WTC11 (cell line): Measurements from ENCODE around the gene SAMD10. TPM values are rescaled to one million over a fixed set of nuclear protein-coding genes. Genes with fewer than 3 reads are reported as not detected.

Source experiments
- ATAC-seq: fragments of 200-7000 bp; cut with Tn5 transposase; 2 replicates; pipeline ENCODE4 v1.10.0; 2021; ENCODE audit warnings: mild to moderate bottlenecking, moderate library complexity
- CTCF ChIA-PET: fragments of 300-600 bp; sonication (Branson Sonifier 250); formaldehyde crosslinking; loops from one replicate; lab custom pipeline; 2021; ENCODE audit warnings: antibody characterized with exemption; lab: Charles Lee
- POLR2A ChIA-PET: fragments of 350-600 bp; sonication (Branson Sonifier 250); formaldehyde crosslinking; loops from one replicate; lab custom pipeline; 2021; ENCODE audit warnings: antibody characterized with exemption; lab: Charles Lee
- DNase-seq: peaks from one replicate; pipeline ENCODE4 v3.0.0; 2021; ENCODE audit warnings: low spot score
- H3K27ac Mint-ChIP-seq: 2 replicates; pipeline ENCODE4 v1.8.0; 2021; ENCODE audit warnings: mixed read lengths
- H3K27me3 Mint-ChIP-seq: 2 replicates; pipeline ENCODE4 v1.8.0; 2021; ENCODE audit warnings: low read depth, mild to moderate bottlenecking, moderate library complexity, mixed read lengths
- H3K36me3 Mint-ChIP-seq: 2 replicates; pipeline ENCODE4 v1.8.0; 2021; ENCODE audit warnings: mixed read lengths
- H3K4me1 Mint-ChIP-seq: 2 replicates; pipeline ENCODE4 v1.8.0; 2022; ENCODE audit warnings: mixed read lengths
- H3K4me3 Mint-ChIP-seq: 2 replicates; pipeline ENCODE4 v1.8.0; 2021; ENCODE audit warnings: mild to moderate bottlenecking, moderate library complexity, mixed read lengths
- H3K9me3 Mint-ChIP-seq: 2 replicates; pipeline ENCODE4 v1.8.0; 2021; ENCODE audit warnings: mixed read lengths
- AR ChIP-seq: fragments of 250-450 bp; sonication (Bioruptor Pico); IDR thresholded peaks from 2 replicates; pipeline ENCODE4 v1.9.0; 2021; ENCODE audit warnings: mild to moderate bottlenecking
- ATF2 ChIP-seq: sonication (generic); formaldehyde crosslinking; IDR thresholded peaks from 2 replicates; pipeline ENCODE4 v1.8.1; 2022; ENCODE audit warnings: low read depth, missing genetic modification reagents, borderline replicate concordance
- CBFB ChIP-seq: sonication (generic); formaldehyde crosslinking; IDR thresholded peaks from 2 replicates; pipeline ENCODE4 v1.8.1; 2022; ENCODE audit warnings: mild to moderate bottlenecking, low read depth, missing genetic modification reagents
- ESRRA ChIP-seq: sonication (generic); formaldehyde crosslinking; IDR thresholded peaks from 2 replicates; pipeline ENCODE4 v1.8.1; 2022; ENCODE audit warnings: mild to moderate bottlenecking, missing genetic modification reagents, borderline replicate concordance
- ETV6 ChIP-seq: sonication (generic); formaldehyde crosslinking; IDR thresholded peaks from 2 replicates; pipeline ENCODE4 v1.8.1; 2022; ENCODE audit warnings: mild to moderate bottlenecking, missing genetic modification reagents
- HMGA2 ChIP-seq: fragments of 250-450 bp; sonication (Bioruptor Pico); IDR thresholded peaks from 2 replicates; pipeline ENCODE4 v1.4.0; 2021; ENCODE audit warnings: mild to moderate bottlenecking, moderate library complexity
- IRF2 ChIP-seq: sonication (generic); formaldehyde crosslinking; IDR thresholded peaks from 2 replicates; pipeline ENCODE4 v1.8.0; 2022; ENCODE audit warnings: low read depth, missing genetic modification reagents, borderline replicate concordance
- KAT7 ChIP-seq: sonication (generic); formaldehyde crosslinking; IDR thresholded peaks from 2 replicates; pipeline ENCODE4 v1.8.1; 2023; ENCODE audit warnings: missing genetic modification reagents, mild to moderate bottlenecking, borderline replicate concordance
- MXD4 ChIP-seq: fragments of 250-450 bp; sonication (Bioruptor Pico); IDR thresholded peaks from 2 replicates; pipeline ENCODE4 v1.8.0; 2021; ENCODE audit warnings: mild to moderate bottlenecking, moderate library complexity, borderline replicate concordance
- NFATC4 ChIP-seq: fragments of 250-450 bp; sonication (Bioruptor Pico); IDR thresholded peaks from 2 replicates; pipeline ENCODE4 v1.9.0; 2021; ENCODE audit warnings: mild to moderate bottlenecking
- NFE2L1 ChIP-seq: sonication (generic); formaldehyde crosslinking; IDR thresholded peaks from 2 replicates; pipeline ENCODE4 v1.8.1; 2023; ENCODE audit warnings: missing genetic modification reagents
- PREB ChIP-seq: sonication (generic); formaldehyde crosslinking; IDR thresholded peaks from 2 replicates; pipeline ENCODE4 v1.8.1; 2022; ENCODE audit warnings: mild to moderate bottlenecking, missing genetic modification reagents, moderate library complexity, borderline replicate concordance
- RELA ChIP-seq: sonication (generic); formaldehyde crosslinking; IDR thresholded peaks from 2 replicates; pipeline ENCODE4 v1.8.1; 2022; ENCODE audit warnings: missing genetic modification reagents, mild to moderate bottlenecking, borderline replicate concordance
- TEAD4 ChIP-seq: sonication (generic); formaldehyde crosslinking; IDR thresholded peaks from 2 replicates; pipeline ENCODE4 v1.8.0; 2022; ENCODE audit warnings: mild to moderate bottlenecking, missing genetic modification reagents
- USF1 ChIP-seq: sonication (generic); formaldehyde crosslinking; IDR thresholded peaks from 2 replicates; pipeline ENCODE4 v1.8.0; 2022; ENCODE audit warnings: mild to moderate bottlenecking, missing genetic modification reagents
- ZBTB21 ChIP-seq: sonication (generic); formaldehyde crosslinking; IDR thresholded peaks from 2 replicates; pipeline ENCODE4 v1.8.1; 2023; ENCODE audit warnings: mild to moderate bottlenecking, missing genetic modification reagents, borderline replicate concordance
- ZNF219 ChIP-seq: sonication (generic); formaldehyde crosslinking; IDR thresholded peaks from 2 replicates; pipeline ENCODE4 v1.8.0; 2023; ENCODE audit warnings: missing genetic modification reagents, mild to moderate bottlenecking, borderline replicate concordance
- ZNF416 ChIP-seq: fragments of 250-450 bp; sonication (Bioruptor Pico); IDR thresholded peaks from 2 replicates; pipeline ENCODE4 v1.9.0; 2021; ENCODE audit warnings: mild to moderate bottlenecking, inconsistent platforms
- ZNF423 ChIP-seq: fragments of 250-450 bp; sonication (Bioruptor Pico); IDR thresholded peaks from 2 replicates; pipeline ENCODE4 v2.1.2; 2022; ENCODE audit warnings: mild to moderate bottlenecking, moderate library complexity
- ZNF425 ChIP-seq: fragments of 250-450 bp; sonication (Bioruptor Pico); conservative IDR thresholded peaks from 2 replicates; pipeline ENCODE4 v1.9.0; 2021; ENCODE audit warnings: mild to moderate bottlenecking
- ZNF532 ChIP-seq: fragments of 250-450 bp; sonication (Bioruptor Pico); IDR thresholded peaks from 2 replicates; pipeline ENCODE4 v1.9.0; 2021; ENCODE audit warnings: mild to moderate bottlenecking, borderline replicate concordance
- ZNF671 ChIP-seq: fragments of 250-450 bp; sonication (Bioruptor Pico); IDR thresholded peaks from 2 replicates; pipeline ENCODE4 v1.8.0; 2021; ENCODE audit warnings: mild to moderate bottlenecking
- total RNA-seq: library from RNA; stranded (reverse); gene quantifications from 3 replicates; pipeline ENCODE4 v1.2.3, GENCODE V29; 2021

The SAMD10 gene
- total RNA-seq, 1 experiment from 2014 or later: 6.2 TPM

- Mint-ChIP-seq H3K9me3 (no peaks in the 10 kb centered on the region), H3K36me3 (no peaks in the 10 kb centered on the region; the same call in none of the 2 replicates), H3K4me3 (peak within 1 kb of the TSS; percentile 79), H3K4me1 (peaks cover 20% of the 10 kb centered on the region), H3K27me3 (no peaks in the 10 kb centered on the region), H3K27ac (no peak within 1 kb of the TSS; the same call in 1 of the 2 replicates)
- POLR2A ChIA-PET: interaction anchor here (0.6 to 1.0 kb wide), 3 partner anchors 15 to 546 kb away, joined by 3 to 4 read pairs (median 3); partner anchors contain the start of gene PRPF6
- ATAC-seq: peak; percentile 69
- CTCF ChIA-PET: interaction anchor here (0.6 to 5.0 kb wide), 12 partner anchors 14 to 331 kb away, joined by 3 to 54 read pairs (median 3); partner anchors contain the start of genes ARFRP1, PRPF6, SAMD10 and ZGPAT
- DNase-seq: peak; percentile 90
- TF ChIP-seq NFATC4 (CRISPR knock-in tag): no peak
- no peak for TF ChIP-seq HMGA2 (CRISPR knock-in tag)
- no peak for TF ChIP-seq TEAD4 (CRISPR knock-in tag)
- no peak for TF ChIP-seq ZNF423 (CRISPR knock-in tag)
- no peak for TF ChIP-seq IRF2 (CRISPR knock-in tag)
- no peak for TF ChIP-seq ZNF416 (CRISPR knock-in tag)
- no peak for TF ChIP-seq MXD4
- no peak for TF ChIP-seq NFE2L1
- TF ChIP-seq ZNF425 (CRISPR knock-in tag): no peak
- no peak for TF ChIP-seq AR (CRISPR knock-in tag)
- no peak; the same call in 1 of the 2 replicates for TF ChIP-seq CBFB (CRISPR knock-in tag)
- no peak for TF ChIP-seq ZNF532 (CRISPR knock-in tag)
- TF ChIP-seq PREB: peak; percentile 69; the same call in 1 of the 2 replicates
- no peak for TF ChIP-seq ZNF671 (CRISPR knock-in tag)
- TF ChIP-seq ZNF219 (CRISPR knock-in tag): no peak
- TF ChIP-seq RELA (CRISPR knock-in tag): peak; percentile 90
- peak; percentile 93 for TF ChIP-seq USF1
- TF ChIP-seq ZBTB21 (CRISPR knock-in tag): 0 out of 2 replicates have a peak, but pooled peaks have one; percentile 37
- peak; percentile 75; the same call in 1 of the 2 replicates for TF ChIP-seq ESRRA (CRISPR knock-in tag)
- TF ChIP-seq ETV6 (CRISPR knock-in tag): peak; percentile 53; the same call in 1 of the 2 replicates
- TF ChIP-seq ATF2 (CRISPR knock-in tag): no peak
- TF ChIP-seq KAT7: peak; percentile 83; the same call in 1 of the 2 replicates
These were observed 23.4 kb downstream of the SAMD10 start, which contains the start of gene UCKL1 for GRCh38 chr20:63955827-63956663. Gene UCKL1 (minus strand): TSS chr20:63956416. CDS start chr20:63956372, 44 bp downstream.
